Measurements from ENCODE around the gene PHLDB2.

PHLDB2 gene

DNA sequence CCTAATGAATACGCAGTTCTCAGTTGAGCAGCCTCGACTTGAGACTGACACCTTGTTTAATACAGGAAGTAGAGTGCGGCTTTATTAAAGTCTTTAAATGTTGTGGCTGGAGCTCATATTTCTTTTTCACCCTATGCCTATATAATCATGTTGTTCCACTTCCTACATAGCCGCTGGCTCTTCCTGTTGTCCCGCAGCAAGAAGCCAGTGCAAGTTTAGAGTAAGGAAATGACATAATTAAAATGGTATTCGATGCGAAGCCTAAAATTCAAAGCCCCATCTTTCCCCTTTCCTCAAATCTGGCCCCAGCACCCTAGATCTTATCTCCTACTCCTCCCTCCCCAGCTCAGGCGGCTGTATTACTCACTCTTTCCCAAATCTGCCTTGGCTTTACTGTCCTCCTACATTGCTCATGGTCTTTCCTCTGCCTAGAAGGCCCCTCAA lies 7.5 kb upstream of the PHLDB2 start:
- DNase-seq (ENCODE audit: low spot score) = no peak

DNA sequence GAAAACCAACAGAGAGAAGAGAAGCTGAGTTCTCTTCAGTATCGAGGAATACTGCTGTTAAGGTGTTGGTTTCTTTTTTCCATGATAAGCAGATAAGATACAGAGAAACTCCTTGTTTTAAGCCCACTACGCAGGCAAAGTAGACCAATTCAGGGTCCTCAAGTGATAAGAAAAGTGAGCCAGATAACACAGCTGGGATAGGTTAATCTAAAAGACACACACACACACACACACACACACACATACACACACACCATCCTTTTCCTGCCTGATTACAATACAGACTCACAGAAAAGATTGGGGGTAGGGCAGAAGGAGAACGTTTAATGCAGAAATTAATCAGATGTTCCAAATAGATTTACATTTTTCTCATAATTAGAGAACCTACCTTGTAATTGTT lies 6.5 kb upstream of the PHLDB2 start:
- DNase-seq (ENCODE audit: low spot score) = no peak

DNA sequence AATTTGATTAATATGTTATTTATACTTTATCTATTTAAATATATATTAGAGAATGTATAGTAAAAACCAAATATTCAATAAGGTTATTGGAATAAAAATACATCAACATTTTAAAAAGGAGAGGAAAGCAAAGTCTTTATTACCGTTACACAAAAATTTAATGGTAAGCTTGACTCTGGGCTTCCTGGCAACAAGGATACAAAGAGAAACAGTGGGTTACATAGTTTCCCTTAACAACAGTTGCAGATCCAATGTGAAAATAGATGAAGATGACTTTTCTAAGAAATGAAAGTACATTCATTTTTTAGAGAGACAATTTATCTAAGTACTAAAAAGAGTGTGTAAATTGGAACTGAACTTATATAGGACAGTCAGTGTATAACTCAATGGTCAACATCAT lies 6.0 kb upstream of the PHLDB2 start:
- no peak for DNase-seq (ENCODE audit: low spot score)

DNA sequence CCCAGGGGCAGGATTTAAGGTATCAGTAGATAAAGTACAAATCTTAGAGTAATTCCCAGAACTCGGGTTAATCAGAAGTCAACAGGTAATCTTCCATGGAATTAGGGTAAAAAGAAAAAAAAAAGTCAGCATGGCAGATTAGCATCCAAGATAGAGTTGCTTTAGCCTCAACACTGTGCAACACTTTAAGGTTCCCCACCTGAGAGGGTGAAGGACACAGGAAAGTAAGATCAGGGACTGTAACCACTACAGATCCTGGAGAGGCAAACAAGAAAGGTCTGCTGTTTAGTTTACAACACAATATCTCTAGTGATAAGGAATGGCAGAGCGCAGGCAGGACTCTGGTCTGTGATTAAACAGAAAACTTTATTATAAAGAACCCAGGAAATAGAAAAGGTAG lies 4.1 kb upstream of the PHLDB2 start:
- DNase-seq (ENCODE audit: low spot score) = no peak

DNA sequence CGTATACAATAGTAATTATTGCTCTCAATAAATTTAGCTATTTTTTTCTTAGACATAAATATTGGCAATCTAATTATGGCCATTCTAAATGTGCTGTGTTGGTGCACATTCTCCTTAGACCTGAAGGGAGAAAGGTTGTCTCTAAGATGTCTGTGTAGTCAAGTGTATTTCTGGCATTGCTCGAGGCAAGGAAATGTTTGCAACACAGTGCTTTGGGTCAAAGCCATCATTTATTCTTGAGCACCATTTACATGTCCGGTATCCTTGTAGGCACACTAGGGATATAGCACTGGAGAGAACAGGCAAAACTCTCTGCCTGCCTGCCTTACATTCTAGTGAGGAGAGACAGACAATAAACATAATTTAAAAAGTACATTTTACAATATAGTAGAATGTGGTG lies 2.6 kb upstream of the PHLDB2 start:
- no peak for DNase-seq (ENCODE audit: low spot score)

DNA sequence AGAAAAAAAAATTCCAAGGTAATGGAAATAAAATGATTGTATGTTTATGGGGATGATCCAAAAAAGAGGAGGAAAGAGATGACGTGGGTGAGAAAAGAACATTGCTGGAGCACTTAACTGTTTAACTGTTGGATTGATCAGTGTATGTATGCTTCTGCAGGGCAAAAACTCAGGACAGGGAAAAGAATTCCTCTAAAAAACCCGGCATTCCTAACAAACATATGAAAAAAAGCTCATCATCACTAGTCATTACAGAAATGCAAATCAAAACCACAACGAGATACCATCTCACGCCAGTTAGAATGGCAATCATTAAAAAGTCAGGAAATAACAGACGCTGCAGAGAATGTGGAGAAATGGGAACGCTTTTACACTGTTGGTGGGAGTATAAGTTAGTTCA lies 1.6 kb upstream of the PHLDB2 start:
- DNase-seq (ENCODE audit: low spot score) = no peak

DNA sequence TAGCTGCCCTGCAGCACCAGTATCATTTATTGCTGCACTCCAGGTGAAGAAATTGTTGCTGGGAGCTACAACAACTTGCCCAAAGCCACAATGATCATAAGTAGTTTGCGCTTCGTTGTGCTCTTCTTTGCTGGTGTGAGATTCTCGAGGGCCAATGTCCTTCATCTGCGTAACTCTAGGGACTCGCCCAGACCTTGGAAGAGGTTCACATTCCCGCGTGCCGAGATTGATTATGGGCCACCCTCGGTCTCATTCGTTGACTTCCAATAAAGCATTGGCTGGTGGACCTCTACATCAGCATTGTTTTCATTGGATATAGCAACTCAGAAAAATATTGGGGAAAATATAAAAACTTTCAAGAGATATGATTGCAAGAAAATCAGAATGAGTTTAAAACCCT lies 423 bp upstream of the PHLDB2 start:
- no peak for DNase-seq (ENCODE audit: low spot score)

DNA sequence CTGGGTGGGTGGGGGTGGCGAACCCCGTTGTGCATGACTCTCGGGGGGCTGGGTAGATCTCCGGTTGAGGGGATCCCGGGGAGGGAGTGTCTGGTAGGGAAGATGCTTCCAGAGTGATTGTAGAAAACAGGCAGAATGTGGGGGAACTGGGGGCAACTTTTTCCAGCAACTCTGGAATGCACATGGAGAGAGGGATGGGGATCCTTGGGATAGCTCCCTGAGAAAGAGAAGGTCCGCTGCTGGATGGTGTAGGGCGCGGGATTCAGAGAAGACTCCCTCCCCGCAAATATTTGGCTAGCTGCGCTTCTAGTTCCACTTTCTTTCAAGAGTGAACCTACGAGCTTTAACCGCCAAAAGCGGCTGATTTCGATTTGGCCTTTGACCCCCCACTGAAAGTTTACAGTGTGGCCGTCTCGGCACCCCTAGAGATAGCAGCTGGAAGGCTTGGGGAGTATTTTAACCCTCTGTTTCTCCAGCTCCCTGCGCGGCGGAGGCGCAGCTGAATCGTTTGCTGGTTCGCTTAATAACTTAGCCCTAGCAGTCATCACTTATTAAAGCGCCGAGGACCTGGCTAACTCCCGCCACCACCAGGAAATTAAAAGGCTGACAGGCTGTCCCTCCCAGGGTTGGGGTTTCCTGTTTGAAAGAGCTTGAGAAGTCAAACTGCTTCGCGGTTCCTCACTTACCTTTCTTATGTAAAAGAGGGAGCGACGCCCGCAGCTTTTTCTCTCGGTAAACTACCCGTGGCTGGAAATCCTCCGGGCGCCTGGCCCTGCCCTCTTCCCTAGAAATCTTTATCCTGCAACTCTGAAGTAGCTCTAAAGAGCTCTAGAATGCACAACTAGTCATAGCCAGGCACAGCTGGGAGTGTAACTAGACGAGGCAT lies 1.2 kb downstream of the PHLDB2 start:
- peak; percentile 89 for DNase-seq (ENCODE audit: low spot score)

DNA sequence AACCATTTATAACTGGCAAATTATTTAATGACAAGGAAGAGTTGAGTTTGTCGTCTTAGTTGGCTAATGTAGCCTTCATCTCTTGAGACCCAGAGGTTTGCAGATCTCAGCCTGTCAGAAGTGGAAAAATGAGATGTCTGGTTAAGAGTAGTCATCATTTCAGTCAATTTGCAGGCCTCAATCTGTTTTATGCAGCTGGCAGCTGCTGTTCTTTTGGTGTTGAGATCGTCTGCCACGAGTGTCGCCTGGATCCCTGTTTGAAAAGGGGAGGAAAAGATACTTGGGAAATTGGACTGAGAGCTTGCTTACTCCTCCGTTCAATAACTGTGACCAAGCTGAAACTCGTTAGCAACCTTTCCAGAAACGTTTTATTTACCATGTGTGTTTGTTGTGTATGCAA lies 2.3 kb downstream of the PHLDB2 start:
- DNase-seq (ENCODE audit: low spot score) = no peak

DNA sequence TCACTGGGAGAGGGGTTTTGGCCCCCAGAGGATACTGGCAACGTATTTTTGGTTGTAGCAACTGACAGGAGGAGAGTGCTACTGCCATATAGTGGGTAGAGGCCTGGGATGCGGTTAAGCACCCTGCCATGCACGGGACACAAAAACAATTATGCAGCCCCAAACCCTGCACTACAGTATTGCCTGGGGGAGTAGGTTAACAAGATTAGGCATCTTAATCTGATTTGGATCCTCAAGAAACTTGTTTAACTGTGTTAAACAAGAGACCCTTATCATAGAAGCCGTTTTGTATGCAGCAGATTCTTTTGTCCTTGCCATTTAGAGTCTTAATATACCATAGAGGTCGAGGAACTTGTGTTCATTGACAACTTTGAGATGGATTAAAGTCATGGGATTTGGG lies 3.4 kb downstream of the PHLDB2 start:
- no peak for DNase-seq (ENCODE audit: low spot score)

DNA sequence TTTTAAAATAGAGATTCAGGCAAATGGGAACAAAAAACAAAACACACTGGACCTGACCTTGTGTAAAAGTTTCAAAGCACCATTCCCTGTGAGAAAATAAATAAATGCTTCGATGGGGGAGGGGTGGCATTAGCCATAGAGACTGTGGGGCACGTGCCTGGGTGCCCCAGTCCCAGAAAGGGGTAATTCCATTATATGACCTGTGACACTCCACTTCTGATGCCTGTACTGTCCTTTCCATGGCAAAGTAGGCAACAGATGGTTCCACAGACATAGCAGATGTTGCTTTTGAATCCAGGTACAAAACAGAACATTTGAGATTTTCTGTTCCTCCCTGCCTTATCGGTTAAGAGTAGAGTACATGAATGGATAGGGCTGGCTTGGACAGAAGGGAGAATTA lies 3.9 kb downstream of the PHLDB2 start:
- DNase-seq (ENCODE audit: low spot score) = no peak

DNA sequence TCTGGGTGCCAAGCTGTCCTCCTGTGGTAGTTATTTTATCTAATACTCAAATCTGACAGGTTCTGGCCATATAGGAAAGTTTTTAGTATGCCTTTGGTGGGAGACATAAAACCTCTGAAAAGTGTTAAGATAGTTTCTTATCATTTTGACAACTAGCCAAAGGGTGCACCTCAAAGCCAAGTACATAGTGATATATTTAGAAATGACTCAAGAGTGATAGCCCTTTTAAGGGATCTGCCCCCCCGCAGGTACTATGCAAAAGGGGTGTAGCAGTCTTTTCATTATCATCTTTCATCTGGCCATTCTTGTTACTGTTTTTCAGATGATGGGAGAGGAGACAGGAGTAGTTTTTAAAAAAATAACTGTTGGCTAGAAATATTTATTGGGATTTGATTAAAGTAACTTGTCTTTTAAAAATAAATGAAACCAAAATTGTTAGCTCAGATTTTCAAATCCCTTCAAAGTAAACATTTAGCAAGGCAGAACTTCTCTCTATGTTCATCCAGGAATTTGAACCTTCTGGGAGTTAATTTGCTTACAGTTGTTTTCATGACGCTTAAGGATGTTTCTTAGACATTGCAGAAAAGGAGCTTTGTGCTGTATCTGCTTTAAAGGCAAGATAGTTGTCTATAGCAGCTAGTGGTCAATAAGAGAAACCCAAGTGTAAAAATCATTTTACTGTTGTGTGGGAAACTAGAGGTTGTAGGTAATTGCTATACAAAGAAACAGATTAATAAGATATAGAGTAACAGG lies 5.1 kb downstream of the PHLDB2 start:
- DNase-seq (ENCODE audit: low spot score) = no peak

DNA sequence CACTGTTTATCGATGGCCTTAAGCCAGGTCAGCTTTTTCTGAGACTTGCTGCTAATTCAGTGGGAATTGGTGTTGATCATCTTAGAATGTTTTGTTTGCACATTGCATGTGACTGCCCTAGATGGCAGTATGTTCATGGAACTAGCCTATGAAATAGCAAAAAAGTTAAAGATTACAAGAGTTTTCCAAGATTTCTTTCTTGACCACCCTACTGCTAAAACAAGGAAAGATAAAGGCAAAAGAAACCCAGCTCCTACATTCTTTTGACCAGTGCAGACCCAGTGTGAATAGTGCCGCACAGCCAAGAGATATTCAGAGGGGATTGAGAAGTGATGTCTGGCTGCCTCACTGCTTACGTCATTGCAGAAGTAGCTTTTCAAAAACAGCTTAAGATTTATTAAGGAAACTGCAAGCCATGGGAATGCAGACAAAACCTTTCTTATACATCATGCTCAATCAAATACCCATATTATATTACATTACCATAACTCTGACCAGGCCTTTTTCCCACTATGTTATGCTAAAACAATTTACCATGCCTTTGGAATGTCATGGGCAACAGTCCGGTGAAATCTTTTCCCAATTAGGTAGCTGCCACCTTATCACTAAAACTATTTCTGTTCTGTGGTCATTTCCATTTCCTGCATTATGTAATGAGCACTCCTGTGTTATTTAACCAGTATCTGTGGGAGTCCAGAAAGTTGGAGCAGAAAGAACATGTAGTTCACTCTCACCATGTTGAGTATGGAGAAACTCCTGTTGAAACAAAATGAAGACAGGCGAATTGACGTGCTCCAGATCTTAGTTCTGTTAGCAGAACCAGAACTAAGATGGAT lies 6.0 kb downstream of the PHLDB2 start:
- peak; percentile 17 for DNase-seq (ENCODE audit: low spot score)

DNA sequence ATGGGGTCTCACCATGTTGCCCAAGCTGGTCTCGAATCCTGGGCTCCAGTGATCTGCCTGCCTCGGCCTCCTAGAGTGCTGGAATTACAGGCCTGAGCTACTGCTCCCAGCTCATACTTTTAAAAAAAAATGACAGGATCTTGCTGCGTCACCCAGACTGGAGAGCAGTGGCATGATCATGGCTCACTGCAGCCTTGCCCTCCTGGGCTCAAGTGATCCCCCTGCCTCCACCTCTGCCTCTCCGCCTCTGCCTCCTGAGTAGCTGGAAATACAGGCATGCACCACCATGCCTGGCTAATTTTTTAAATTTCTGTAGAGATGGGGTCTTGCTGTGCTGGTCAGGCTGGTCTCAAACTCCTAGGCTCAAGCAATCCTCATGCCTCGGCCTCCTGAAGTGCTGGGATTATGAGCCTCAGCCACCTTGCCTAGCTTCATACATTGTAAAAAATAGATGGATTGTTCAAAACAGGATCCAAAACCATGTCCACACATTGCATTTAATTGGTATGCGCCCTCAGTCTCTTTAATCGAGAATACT lies 8.9 kb downstream of the PHLDB2 start:
- DNase-seq (ENCODE audit: low spot score) = no peak

DNA sequence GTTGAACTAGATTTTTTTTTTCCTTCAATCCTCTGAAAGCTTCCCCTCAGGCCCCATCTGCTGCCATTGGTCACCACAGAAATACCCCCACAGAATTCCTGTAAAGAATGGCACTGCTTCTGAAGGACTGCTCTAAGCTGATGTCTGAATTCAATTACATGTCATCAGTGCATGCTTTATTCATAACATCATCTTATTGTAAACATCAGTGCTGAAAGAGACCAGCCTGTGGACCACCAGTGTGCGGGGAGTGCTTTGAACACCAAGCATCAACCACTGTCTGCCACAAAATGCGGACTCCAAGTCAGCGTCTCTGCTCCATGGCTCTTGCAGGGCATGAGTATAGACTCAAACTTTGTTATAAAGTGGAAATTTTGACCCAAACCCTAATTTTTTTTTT lies 11.6 kb downstream of the PHLDB2 start:
- DNase-seq (ENCODE audit: low spot score) = no peak

DNA sequence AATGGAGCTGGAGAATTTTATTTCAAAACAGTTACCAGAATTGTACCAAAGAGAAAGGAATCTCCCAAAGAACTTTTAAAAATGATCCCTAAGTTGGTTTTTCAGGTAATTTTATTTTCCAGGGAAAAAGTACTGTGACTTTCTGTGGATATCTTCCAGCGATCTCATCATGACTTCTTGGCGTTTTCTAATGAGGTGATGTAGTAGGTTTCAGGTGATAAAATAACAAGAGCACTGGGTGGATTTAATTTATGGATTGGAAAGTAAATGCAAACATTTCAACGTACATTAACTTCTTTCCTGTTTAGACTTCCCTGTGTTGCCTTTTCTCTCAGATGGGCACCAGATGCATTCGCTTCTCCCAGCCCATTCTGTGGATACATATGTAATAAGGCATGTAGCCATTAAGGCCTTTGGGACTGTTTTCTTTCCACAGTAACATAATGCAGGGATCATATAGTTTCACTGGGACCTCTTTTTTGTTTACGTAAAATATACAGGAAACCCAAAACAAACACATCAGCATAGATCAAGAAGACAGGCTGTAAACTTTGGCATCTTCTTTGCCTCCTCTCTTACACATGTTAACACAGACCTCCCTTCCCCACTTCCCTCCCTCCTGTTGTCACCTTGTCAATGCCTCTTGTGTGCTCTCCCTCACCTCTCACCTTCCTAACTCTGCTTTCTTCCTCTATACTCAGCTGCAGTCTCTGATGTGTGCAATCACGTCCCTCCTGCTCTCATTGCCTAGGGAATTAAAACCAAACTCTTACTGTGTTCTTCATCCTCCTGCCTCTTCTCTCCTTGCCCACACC lies 13.0 kb downstream of the PHLDB2 start:
- DNase-seq (ENCODE audit: low spot score) = no peak

DNA sequence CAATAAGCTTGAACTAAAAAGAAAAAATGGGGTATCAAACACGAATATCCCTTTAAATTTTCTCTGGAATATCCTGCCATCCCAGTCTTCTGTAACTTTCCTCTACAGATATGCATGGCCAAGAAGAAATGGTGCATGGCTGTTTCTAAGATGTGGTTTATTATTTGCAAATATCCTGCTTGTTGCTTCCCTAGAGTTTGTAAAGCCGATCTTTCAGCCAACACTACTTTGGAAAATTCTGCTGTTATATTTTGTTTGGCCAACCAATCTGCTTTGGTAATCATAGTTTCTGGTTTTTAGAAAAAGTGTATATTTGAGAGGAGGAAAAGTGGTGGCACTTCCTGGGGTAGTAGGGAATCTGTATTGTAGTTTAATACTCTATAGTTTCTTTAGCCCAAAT lies 13.9 kb downstream of the PHLDB2 start:
- DNase-seq (ENCODE audit: low spot score) = no peak

DNA sequence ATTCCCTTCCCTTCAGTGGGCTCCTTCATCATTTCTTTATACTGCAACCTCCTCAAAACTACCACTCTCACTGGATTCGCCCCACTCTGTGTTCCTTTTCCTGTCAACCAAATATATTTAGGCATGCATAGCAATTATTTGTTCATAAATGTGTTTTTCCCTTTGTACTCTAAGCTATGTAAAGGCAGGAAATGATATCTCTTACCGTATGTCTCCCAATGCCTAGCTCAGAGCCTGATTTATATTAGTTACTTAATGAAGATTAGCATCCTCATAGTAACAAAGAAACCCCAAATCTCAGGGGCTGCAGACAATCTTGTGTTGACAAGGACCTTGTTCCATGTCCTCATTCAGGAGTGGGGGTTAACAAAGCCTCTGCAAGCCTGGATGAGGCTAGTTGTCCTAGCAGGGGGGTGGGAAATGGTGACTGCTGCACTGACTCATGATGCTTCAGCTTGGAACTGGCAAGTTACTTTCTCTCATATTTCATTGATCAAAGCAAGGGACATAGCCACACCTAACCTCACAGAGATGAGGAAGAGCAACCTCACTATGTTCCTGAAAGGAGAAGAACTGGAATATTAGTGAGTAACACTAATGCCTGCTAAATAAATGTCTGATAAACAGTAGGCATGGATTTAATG lies 15.2 kb downstream of the PHLDB2 start:
- DNase-seq (ENCODE audit: low spot score) = peak; percentile 39

DNA sequence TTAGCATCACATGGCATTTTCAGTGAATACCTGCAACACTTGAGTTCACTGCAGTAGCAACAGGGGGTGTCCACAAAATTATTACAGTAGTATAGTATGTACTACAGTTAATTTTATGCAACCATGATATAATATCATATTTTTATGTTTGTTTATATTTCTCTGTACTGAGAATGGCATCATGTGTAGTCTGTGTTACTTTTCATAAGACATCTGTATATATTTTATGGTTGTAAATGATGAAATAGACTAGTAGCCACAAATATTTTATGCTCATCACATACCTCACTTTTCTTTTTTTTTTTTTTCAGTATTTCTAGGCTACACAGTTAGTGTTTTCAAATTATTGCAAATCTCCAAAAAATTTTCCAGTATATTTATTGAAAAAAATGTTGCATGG lies 22.4 kb downstream of the PHLDB2 start:
- no peak for DNase-seq (ENCODE audit: low spot score)

DNA sequence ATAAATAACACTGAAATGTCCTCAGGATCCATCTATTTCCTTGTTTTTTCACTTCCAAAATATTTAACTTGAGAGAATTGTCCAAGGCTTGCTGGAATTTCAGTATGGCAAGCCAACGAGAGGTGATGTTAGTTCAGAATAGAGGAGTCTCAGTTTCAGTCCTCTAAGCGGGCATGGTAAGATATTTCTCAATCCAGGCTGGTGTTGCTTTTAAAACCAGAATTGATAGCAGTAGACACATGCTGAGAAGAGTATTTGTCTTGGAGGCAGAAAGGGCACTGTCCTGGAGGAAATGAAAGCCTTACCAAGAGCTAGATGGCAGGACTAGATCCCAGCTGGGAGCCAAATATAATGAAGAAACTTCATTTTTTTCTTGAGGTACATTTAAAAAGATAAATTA lies 23.1 kb downstream of the PHLDB2 start:
- DNase-seq (ENCODE audit: low spot score) = no peak

DNA sequence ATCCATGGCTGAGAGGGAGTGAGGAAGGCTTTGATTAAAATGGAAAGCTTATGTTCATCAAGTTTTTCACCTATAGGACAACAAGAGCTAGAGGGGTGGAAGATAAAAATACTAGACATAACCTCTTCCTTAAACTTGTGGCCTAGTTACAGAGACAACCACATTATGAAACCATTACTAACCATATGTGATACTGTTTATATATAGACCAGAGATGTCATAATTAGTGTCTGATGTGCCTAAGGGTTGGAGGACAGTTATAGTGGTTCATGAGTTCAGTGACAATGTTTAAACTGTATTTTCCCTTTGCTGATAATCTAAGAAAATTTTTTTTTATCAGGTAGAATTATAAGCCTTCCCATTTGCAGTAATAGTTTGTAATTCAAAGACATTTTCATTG lies 23.7 kb downstream of the PHLDB2 start:
- DNase-seq (ENCODE audit: low spot score) = no peak

All from RKO (cell line).